WTC11 (cell line): ENCODE measurements around the gene GNA14. TPM values are rescaled to one million over a fixed set of nuclear protein-coding genes. Genes with fewer than 3 reads are reported as not detected.

Experiments
- ATAC-seq: fragments of 200-7000 bp; cut with Tn5 transposase; 2 replicates; pipeline ENCODE4 v1.10.0; 2021; ENCODE audit warnings: mild to moderate bottlenecking, moderate library complexity
- CTCF ChIA-PET: fragments of 300-600 bp; sonication (Branson Sonifier 250); formaldehyde crosslinking; loops from one replicate; lab custom pipeline; 2021; ENCODE audit warnings: antibody characterized with exemption; lab: Charles Lee
- POLR2A ChIA-PET: fragments of 350-600 bp; sonication (Branson Sonifier 250); formaldehyde crosslinking; loops from one replicate; lab custom pipeline; 2021; ENCODE audit warnings: antibody characterized with exemption; lab: Charles Lee
- DNase-seq: peaks from one replicate; pipeline ENCODE4 v3.0.0; 2021; ENCODE audit warnings: low spot score
- H3K27ac Mint-ChIP-seq: 2 replicates; pipeline ENCODE4 v1.8.0; 2021; ENCODE audit warnings: mixed read lengths
- H3K27me3 Mint-ChIP-seq: 2 replicates; pipeline ENCODE4 v1.8.0; 2021; ENCODE audit warnings: low read depth, mild to moderate bottlenecking, moderate library complexity, mixed read lengths
- H3K36me3 Mint-ChIP-seq: 2 replicates; pipeline ENCODE4 v1.8.0; 2021; ENCODE audit warnings: mixed read lengths
- H3K4me1 Mint-ChIP-seq: 2 replicates; pipeline ENCODE4 v1.8.0; 2022; ENCODE audit warnings: mixed read lengths
- H3K4me3 Mint-ChIP-seq: 2 replicates; pipeline ENCODE4 v1.8.0; 2021; ENCODE audit warnings: mild to moderate bottlenecking, moderate library complexity, mixed read lengths
- H3K9me3 Mint-ChIP-seq: 2 replicates; pipeline ENCODE4 v1.8.0; 2021; ENCODE audit warnings: mixed read lengths
- AR ChIP-seq: fragments of 250-450 bp; sonication (Bioruptor Pico); IDR thresholded peaks from 2 replicates; pipeline ENCODE4 v1.9.0; 2021; ENCODE audit warnings: mild to moderate bottlenecking
- ARID4B ChIP-seq: sonication (generic); formaldehyde crosslinking; IDR thresholded peaks from 2 replicates; pipeline ENCODE4 v1.8.0; 2023; ENCODE audit warnings: missing genetic modification reagents, mild to moderate bottlenecking, borderline replicate concordance
- ATF2 ChIP-seq: sonication (generic); formaldehyde crosslinking; IDR thresholded peaks from 2 replicates; pipeline ENCODE4 v1.8.1; 2022; ENCODE audit warnings: low read depth, missing genetic modification reagents, borderline replicate concordance
- ATF6 ChIP-seq: sonication (generic); formaldehyde crosslinking; IDR thresholded peaks from 2 replicates; pipeline ENCODE4 v1.8.1; 2023; ENCODE audit warnings: mild to moderate bottlenecking, missing genetic modification reagents
- CDX4 ChIP-seq: fragments of 250-450 bp; sonication (Bioruptor Pico); IDR thresholded peaks from 2 replicates; pipeline ENCODE4 v1.9.0; 2021; ENCODE audit warnings: moderate library complexity, mild to moderate bottlenecking, inconsistent platforms, borderline replicate concordance
- CREM ChIP-seq: sonication (generic); formaldehyde crosslinking; IDR thresholded peaks from 2 replicates; pipeline ENCODE4 v1.8.1; 2022; ENCODE audit warnings: mild to moderate bottlenecking, missing genetic modification reagents, moderate library complexity
- E2F5 ChIP-seq: sonication (generic); formaldehyde crosslinking; IDR thresholded peaks from 2 replicates; pipeline ENCODE4 v1.8.1; 2022; ENCODE audit warnings: mild to moderate bottlenecking, moderate library complexity, missing genetic modification reagents
- EMX1 ChIP-seq: fragments of 250-450 bp; sonication (Bioruptor Pico); IDR thresholded peaks from 2 replicates; pipeline ENCODE4 v1.8.0; 2021; ENCODE audit warnings: mild to moderate bottlenecking
- HMGXB4 ChIP-seq: sonication (generic); formaldehyde crosslinking; IDR thresholded peaks from 2 replicates; pipeline ENCODE4 v1.8.1; 2023; ENCODE audit warnings: mild to moderate bottlenecking, moderate library complexity, missing genetic modification reagents
- PRRX2 ChIP-seq: fragments of 250-450 bp; sonication (Bioruptor Pico); IDR thresholded peaks from 2 replicates; pipeline ENCODE4 v1.8.0; 2021; ENCODE audit warnings: mild to moderate bottlenecking
- STAT6 ChIP-seq: sonication (generic); formaldehyde crosslinking; conservative IDR thresholded peaks from 2 replicates; pipeline ENCODE4 v1.8.1; 2023; ENCODE audit warnings: mild to moderate bottlenecking, low read depth, missing genetic modification reagents, moderate library complexity
- ZBTB21 ChIP-seq: sonication (generic); formaldehyde crosslinking; IDR thresholded peaks from 2 replicates; pipeline ENCODE4 v1.8.1; 2023; ENCODE audit warnings: mild to moderate bottlenecking, missing genetic modification reagents, borderline replicate concordance
- ZBTB43 ChIP-seq: sonication (generic); formaldehyde crosslinking; IDR thresholded peaks from 2 replicates; pipeline ENCODE4 v1.8.1; 2023; ENCODE audit warnings: mild to moderate bottlenecking, missing genetic modification reagents
- ZNF263 ChIP-seq: sonication (generic); formaldehyde crosslinking; IDR thresholded peaks from 2 replicates; pipeline ENCODE4 v1.8.1; 2022; ENCODE audit warnings: low read depth, mild to moderate bottlenecking, moderate library complexity, missing genetic modification reagents
- ZSCAN18 ChIP-seq: fragments of 250-450 bp; sonication (Bioruptor Pico); IDR thresholded peaks from 2 replicates; pipeline ENCODE4 v2.1.2; 2022; ENCODE audit warnings: mild to moderate bottlenecking, moderate library complexity
- total RNA-seq: library from RNA; stranded (reverse); gene quantifications from 3 replicates; pipeline ENCODE4 v1.2.3, GENCODE V29; 2021

The GNA14 gene
- total RNA-seq, 1 experiment from 2014 or later: 26.7 TPM

GRCh38 chr9:77588271-77588937 lies 59.7 kb downstream of the GNA14 start:
- peaks cover 4% of the 10 kb centered on the region for H3K36me3 Mint-ChIP-seq
- POLR2A ChIA-PET: interaction anchor here (0.7 kb wide), 1 partner anchor 61 kb away, joined by 3 read pairs; no protein-coding TSS in a partner anchor
- H3K9me3 Mint-ChIP-seq: no peaks in the 10 kb centered on the region
- CTCF ChIA-PET: interaction anchor here (1.0 to 2.2 kb wide), 2 partner anchors 60 to 155 kb away, joined by 3 to 9 read pairs; no protein-coding TSS in a partner anchor
- DNase-seq (no peak), ATAC-seq (no peak)
- H3K4me1 Mint-ChIP-seq: peaks cover 67% of the 10 kb centered on the region
- peak overlapping the region; percentile 27 for H3K27ac Mint-ChIP-seq
- no peak overlapping the region for H3K4me3 Mint-ChIP-seq
- no peaks in the 10 kb centered on the region for H3K27me3 Mint-ChIP-seq
- no peak for TF ChIP-seq E2F5
- no peak for TF ChIP-seq ATF6 (CRISPR knock-in tag)
- TF ChIP-seq HMGXB4 (CRISPR knock-in tag): no peak
- no peak for TF ChIP-seq ARID4B (CRISPR knock-in tag)
- no peak for TF ChIP-seq ZNF263 (CRISPR knock-in tag)
- TF ChIP-seq ZSCAN18 (CRISPR knock-in tag): no peak
- no peak for TF ChIP-seq EMX1
- no peak for TF ChIP-seq PRRX2
- TF ChIP-seq ATF2 (CRISPR knock-in tag): no peak
- no peak for TF ChIP-seq ZBTB43
- TF ChIP-seq AR (CRISPR knock-in tag): no peak
- TF ChIP-seq ZBTB21: no peak
- no peak for TF ChIP-seq CDX4 (CRISPR knock-in tag)
- no peak for TF ChIP-seq CREM (CRISPR knock-in tag)
- TF ChIP-seq STAT6 (CRISPR knock-in tag): no peak
